ENCODE data around the gene C5orf63. TPM values are rescaled to one million over a fixed set of nuclear protein-coding genes. Genes with fewer than 3 reads are reported as not detected.

The C5orf63 gene
- total RNA-seq (2011; cell fraction: chromatin; rRNA removed; ENCODE audit: low replicate concordance) = 8.1 and 23.6 TPM in 2 replicates
- total RNA-seq (2011; cell fraction: nucleolus; rRNA removed) = 2.0 and 3.8 TPM in 2 replicates
- 8.4 and 24.0 TPM in 2 replicates for total RNA-seq (2011; cell fraction: nucleoplasm; rRNA removed)
- total RNA-seq (2014; rRNA removed) = 1.8 and 3.4 TPM in 2 replicates
- 6.2 and 7.5 TPM in 2 replicates for total RNA-seq (2014; rRNA removed; fragmentation: Illumina TruSeq; extraction: Trizol)
- 4.0 and 4.2 TPM in 2 replicates for total RNA-seq (2015; rRNA removed; fragmentation: Illumina TruSeq; extraction: Trizol)
- total RNA-seq (2021) = 5.5 and 6.6 TPM in 2 replicates
- polyA plus RNA-seq (2011; rRNA removed) = 8.8 and 11.0 TPM in 2 replicates
- polyA plus RNA-seq (2011; cell fraction: cytosol; rRNA removed) = 3.5 TPM in 2 replicates
- polyA plus RNA-seq (2011; cell fraction: nucleus; rRNA removed) = 15.5 and 17.0 TPM in 2 replicates
- 6.2 and 10.2 TPM in 2 replicates for polyA plus RNA-seq (2012)
- polyA plus RNA-seq (2014; fragmentation: Illumina TruSeq; extraction: Trizol) = 6.2 and 7.4 TPM in 2 replicates
- 10 to 100 TPM; 21.4 to 24.6 TPM for polyA plus RNA-seq (2014; fragmentation: Nextera tagmentation; extraction: Ambion mirVana)
- 4.3 and 5.1 TPM in 2 replicates for polyA plus RNA-seq (2014; rRNA removed)
- polyA minus RNA-seq (2011; rRNA and poly(A)+ RNA removed) = 6.1 and 7.3 TPM in 2 replicates
- 0.76 and 1.6 TPM in 2 replicates for polyA minus RNA-seq (2011; cell fraction: cytosol; rRNA and poly(A)+ RNA removed)
- polyA minus RNA-seq (2011; cell fraction: nucleus; rRNA and poly(A)+ RNA removed) = 6.6 and 10.2 TPM in 2 replicates
- percentile 59 among the genes with signal in this experiment for Bru-seq, nascent RNA
- BruChase-seq, experiment 1, labeled RNA remaining after a 2-hour chase = percentile 57 among the genes with signal in this experiment
- percentile 56 among the genes with signal in this experiment for BruChase-seq, experiment 2, labeled RNA remaining after a 6-hour chase
- long read RNA-seq, experiment 1, full-length matches to known transcripts = 5 of 7 reads
- long read RNA-seq, experiment 1, partial matches to known transcripts = 0 of 7 reads
- long read RNA-seq, experiment 1, other reads (novel, unspliced or antisense) = 2 of 7 reads
- long read RNA-seq, experiment 2, full-length matches to known transcripts = 1 of 2 reads
- long read RNA-seq, experiment 2, partial matches to known transcripts = 1 of 2 reads
- long read RNA-seq, experiment 2, other reads (novel, unspliced or antisense) = 0 of 2 reads
- long read RNA-seq, experiment 3, full-length matches to known transcripts = 1 of 2 reads
- long read RNA-seq, experiment 3, partial matches to known transcripts = 1 of 2 reads
- long read RNA-seq, experiment 3, other reads (novel, unspliced or antisense) = 0 of 2 reads

DNA sequence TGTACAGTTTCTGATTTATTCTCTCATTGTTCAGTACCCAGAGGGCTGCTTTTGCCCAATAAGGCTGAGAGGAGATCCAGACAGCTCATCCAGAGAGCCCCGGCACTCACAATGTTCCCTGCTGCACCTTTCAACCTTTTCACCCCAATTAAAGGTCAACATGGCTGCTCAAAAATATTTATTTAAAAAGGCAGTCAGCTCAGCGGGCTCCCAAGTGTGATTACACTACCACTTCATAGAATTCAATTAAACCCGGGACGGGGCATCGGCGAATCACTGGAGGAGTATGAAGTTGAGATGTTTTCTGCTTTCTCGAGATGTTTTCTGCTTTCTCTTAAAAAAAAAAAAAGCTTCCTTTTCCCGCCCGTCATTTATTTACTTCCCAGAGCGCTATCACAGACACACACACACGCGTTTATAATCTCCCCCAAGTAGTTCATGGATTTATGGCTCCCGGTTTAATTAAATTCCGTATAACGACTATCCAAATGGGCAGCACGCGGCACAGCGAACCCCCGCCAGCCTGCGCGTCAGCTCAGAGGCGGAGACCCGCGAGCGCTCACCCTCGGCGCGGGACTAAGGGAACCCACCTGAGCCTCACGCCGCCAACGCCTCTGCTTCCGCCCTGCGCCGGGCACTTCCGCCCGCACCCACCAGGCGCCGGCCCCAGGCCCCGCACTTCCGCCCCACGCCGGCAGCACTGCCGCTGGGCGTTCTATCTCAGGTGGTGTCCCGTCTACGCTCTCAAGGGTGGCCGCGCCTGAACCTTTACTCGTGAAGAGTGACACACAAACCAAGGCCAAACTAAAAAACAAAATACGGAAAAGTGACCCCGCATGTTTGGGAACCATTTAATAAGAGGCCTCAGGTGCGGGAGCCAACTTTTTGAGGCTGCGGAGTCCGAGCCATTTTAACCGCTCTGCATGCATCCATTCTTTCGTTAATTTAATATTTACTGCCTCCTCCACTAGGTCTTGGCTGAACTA, at the start of gene C5orf63:
C5orf63 (minus strand) TSS at position 642 of the 986 bp plus-strand sequence. CDS start 14,507 bp downstream, outside the sequence.
- Histone ChIP-seq H3K9me3 (replicated peaks; ENCODE audit: control insufficient read depth, insufficient read depth, low read depth, low read length) (no peaks in the 10 kb centered on the region), H3K79me2 (ENCODE audit: control insufficient read depth, insufficient read depth, low read length) (no peaks in the 10 kb centered on the region; the same call in 2 of the 3 replicates), H3K9ac (ENCODE audit: insufficient read depth in 1 of 2, low read depth in 2 of 2, low read length in 2 of 2) (peak within 1 kb of the TSS; percentile 62 to 72), H4K20me1 (replicated peaks; ENCODE audit: control insufficient read depth, insufficient read depth, low read length) (no peaks in the 10 kb centered on the region), H3K27me3 (ENCODE audit: control insufficient read depth in 2 of 2, insufficient read depth in 2 of 2, low read length in 2 of 2) (no peaks in the 10 kb centered on the region), H3K27ac (ENCODE audit: extremely low read depth, low read depth, low read length) (peak within 1 kb of the TSS; percentile 70), H3K9me1 (ENCODE audit: control insufficient read depth, insufficient read depth, low read length) (no peaks in the 10 kb centered on the region), H3K36me3 (ENCODE audit: control insufficient read depth, insufficient read depth, low read length) (no peaks in the 10 kb centered on the region), H3K4me1 (replicated peaks in 1 of 2; ENCODE audit: control insufficient read depth in 2 of 2, insufficient read depth in 2 of 2, low read length in 2 of 2) (peaks cover 0 to 5% of the 10 kb centered on the region in 2 experiments; a peak in 2 of 5 replicates), H3K4me2 (ENCODE audit: insufficient read depth, low read length) (peak within 1 kb of the TSS; percentile 51), H3K4me3 (peak within 1 kb of the TSS; percentile 41), H2AFZ (ENCODE audit: low read depth, low read length) (peak within 1 kb of the TSS; percentile 75)
- TSS peak; percentile 79 for BruUV-seq (replicated peaks)
- CTCF ChIA-PET (ENCODE audit: low intra/inter-chr PET ratio) = no interaction called here
- DNase-seq (ENCODE audit: extremely low read depth in 1 of 4, low spot score in 3 of 4) (peak; percentile 64 to 77 (median 68)), ATAC-seq (peak; percentile 95), FAIRE-seq (peak; percentile 37)
- intact Hi-C loops (cut with micrococcal nuclease) = no loop called here
- in situ Hi-C loops (cut with MboI) = no loop called here
- POLR2A ChIA-PET = interaction anchor here (0.6 to 1.6 kb wide), 6 partner anchors 11 to 297 kb away, joined by 3 to 5 read pairs (median 3); no protein-coding TSS in a partner anchor
- 50% methylated on average over 51 of the region's 56 CpGs for WGBS (ENCODE audit: insufficient coverage, low coverage, missing lambda C conversion rate)
- 0 out of 2 replicates have a peak, but pooled peaks have one; percentile 22 for TF ChIP-seq SMAD4 (CRISPR knock-in tag; conservative IDR thresholded peaks at IDR 0.05)
- TF ChIP-seq ZNF780A (CRISPR knock-in tag; IDR thresholded peaks at IDR 0.05) = no peak
- TF ChIP-seq, protein P1, sequence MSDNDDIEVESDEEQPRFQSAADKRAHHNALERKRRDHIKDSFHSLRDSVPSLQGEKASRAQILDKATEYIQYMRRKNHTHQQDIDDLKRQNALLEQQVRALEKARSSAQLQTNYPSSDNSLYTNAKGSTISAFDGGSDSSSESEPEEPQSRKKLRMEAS (CRISPR knock-in tag; IDR thresholded peaks at IDR 0.05) = peak; percentile 14; the same call in 1 of the 2 replicates
- TF ChIP-seq SMC3 (conservative IDR thresholded peaks at IDR 0.05; ENCODE audit: insufficient read depth, low read depth, low read length) = no peak
- TF ChIP-seq KLF6 (CRISPR knock-in tag; IDR thresholded peaks at IDR 0.05; ENCODE audit: borderline replicate concordance) = no peak
- no peak for TF ChIP-seq KLF1 (tag; IDR thresholded peaks at IDR 0.05)
- TF ChIP-seq ZNF217 (CRISPR knock-in tag; IDR thresholded peaks at IDR 0.05) = no peak
- no peak for TF ChIP-seq ZNF175 (CRISPR knock-in tag; IDR thresholded peaks at IDR 0.05; ENCODE audit: low read depth)
- TF ChIP-seq, protein P2, sequence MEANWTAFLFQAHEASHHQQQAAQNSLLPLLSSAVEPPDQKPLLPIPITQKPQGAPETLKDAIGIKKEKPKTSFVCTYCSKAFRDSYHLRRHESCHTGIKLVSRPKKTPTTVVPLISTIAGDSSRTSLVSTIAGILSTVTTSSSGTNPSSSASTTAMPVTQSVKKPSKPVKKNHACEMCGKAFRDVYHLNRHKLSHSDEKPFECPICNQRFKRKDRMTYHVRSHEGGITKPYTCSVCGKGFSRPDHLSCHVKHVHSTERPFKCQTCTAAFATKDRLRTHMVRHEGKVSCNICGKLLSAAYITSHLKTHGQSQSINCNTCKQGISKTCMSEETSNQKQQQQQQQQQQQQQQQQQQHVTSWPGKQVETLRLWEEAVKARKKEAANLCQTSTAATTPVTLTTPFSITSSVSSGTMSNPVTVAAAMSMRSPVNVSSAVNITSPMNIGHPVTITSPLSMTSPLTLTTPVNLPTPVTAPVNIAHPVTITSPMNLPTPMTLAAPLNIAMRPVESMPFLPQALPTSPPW (CRISPR knock-in tag; IDR thresholded peaks at IDR 0.05) = no peak
- TF ChIP-seq KDM5B (IDR thresholded peaks at IDR 0.05; ENCODE audit: insufficient replicate concordance, low read depth, low read length) = no peak
- no peak for TF ChIP-seq ZNF165 (CRISPR knock-in tag; IDR thresholded peaks at IDR 0.05; ENCODE audit: borderline replicate concordance)
